IPS-11a (cell line): ENCODE measurements around the gene ASIC5.

Experiments
- H3K4me3 ChIP-seq: one replicate; pipeline ENCODE4 v1.5.1; 2013; ENCODE audit warnings: low read depth, low read length, control low read depth

Gene ASIC5

DNA sequence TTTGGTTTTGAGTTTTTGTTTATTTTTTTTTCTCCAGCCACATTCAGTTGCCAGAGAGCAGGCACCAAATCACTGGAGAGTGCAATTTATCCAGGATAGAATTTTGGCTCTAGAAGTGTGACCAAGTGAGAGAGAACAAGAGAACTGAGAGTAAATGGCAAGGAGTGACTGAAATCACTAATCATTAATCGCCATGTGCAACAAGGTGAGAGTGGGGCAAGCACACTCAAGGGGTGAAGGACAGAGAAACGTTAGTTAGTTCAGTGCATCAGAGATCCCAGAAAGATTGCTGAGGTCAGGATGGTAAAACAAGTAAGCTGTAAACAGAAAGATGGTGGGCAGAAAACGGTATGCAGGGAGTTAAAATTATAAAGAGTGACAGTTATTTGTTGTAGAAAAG is 17.8 kb upstream of the ASIC5 start:
- H3K4me3 ChIP-seq, result no peak overlapping the region

DNA sequence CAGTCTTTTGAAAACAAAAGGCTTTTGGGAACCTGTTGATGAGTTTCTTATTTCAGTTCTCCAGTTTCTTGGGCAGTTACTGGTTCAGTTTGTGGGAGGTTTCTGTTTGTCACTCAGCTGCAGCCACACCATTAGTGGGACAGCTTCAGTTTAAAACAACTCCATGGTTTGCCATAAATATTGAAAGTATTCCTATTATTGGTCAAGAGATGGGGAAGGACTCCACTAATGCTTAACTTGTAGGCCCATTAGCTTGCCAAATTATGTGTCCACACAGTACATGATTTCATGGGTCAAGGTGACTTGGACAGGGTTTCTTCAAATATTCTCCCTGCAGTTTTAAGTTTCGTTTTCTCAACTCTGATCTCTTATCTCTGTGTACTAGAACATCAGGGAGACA is 15.5 kb upstream of the ASIC5 start:
- no peak overlapping the region for H3K4me3 ChIP-seq

DNA sequence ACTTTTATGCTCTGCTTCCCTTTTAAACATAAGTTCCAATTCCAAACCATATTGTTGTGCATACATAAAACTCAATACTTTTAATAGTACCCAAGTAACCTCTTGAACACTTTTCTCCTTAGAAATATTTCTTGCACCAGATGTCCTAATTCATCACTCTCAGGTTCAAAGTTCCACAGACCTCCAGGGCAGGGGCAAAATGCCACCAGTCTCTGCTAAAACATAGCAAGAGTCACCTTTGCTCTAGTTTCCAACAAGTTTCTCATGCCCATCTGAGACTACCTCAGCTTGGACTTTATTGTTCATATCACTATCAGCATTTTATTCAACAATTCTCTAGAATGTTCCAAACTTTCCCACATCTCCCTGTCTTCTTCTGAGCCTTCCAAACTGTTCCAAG is 13.7 kb upstream of the ASIC5 start:
- no peak overlapping the region for H3K4me3 ChIP-seq

DNA sequence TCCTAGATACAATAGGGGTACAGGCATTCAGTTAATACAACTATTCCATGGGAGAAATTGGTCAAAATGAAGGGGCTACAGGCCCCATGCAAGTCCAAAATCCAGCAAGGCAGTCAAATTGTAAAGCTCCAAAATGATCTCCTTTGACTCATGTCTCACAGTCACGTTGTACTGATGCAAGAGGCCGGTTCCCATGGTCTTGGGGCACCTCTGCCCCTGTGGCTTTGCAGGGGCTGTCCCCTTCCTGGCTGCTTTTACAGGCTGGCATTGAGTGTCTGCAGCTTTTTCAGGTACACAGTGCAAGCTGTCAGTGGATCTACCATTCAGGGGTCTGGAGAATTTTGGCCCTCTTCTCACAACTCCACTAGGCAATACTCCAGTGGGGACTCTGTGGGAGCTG is 12.5 kb upstream of the ASIC5 start:
- H3K4me3 ChIP-seq, result no peak overlapping the region

DNA sequence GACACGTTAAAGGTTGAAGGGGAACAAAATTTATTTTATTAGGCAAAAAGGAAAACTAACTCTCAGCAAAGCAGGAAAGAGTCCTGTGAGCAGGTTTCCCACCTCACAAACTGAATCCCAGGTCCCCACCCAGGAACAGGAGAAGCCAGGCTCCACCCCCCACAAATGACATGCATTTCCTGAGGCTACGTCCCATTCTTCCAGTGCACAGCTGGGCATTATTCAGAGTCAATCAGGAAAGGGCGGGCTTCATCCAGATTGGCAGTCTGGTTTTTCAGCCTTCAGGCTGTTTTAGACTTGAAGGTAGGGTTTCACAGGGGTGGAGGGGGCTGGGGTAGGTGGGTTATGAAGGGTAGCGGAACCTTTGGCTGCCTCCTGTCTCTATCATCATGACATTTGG is 11.9 kb upstream of the ASIC5 start:
- no peak overlapping the region for H3K4me3 ChIP-seq

DNA sequence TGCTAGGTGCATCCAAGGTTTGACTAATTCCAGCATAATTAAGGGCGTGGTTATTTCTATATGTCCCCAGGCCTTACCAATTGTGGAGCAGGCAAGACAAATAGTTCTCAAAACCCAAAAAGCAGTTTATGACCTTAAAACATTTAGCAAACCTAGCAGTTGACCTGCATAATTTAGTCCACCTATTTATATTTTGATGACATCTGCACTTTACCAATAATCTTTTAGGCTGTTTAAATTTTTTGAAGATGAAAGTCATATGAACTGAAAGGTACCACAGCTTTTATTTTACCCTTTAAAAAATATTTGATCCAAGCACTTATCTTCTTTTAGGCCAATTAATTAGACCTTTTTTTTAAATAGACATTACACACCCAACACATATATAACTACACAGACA is 9.8 kb upstream of the ASIC5 start:
- no peak overlapping the region for H3K4me3 ChIP-seq

DNA sequence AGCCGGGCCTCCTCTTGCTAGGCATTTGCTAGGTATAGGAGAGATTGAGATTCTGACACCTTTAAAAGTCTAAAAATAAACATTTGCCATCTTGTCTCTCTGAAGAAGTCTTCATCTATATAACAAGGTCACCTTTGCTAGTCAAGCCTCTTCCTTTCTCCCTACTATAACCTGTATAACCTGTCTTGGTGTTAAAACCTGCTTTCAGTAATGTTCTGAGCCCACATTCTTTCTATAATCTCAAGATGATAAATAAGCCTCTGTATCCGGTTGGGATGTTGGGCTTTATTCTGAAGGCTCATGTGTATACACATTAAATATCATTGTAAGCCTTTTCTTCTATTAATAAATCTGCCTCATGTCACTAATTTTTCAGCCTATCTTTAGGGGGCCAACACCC is 10.2 kb downstream of the ASIC5 start:
- no peak overlapping the region for H3K4me3 ChIP-seq

DNA sequence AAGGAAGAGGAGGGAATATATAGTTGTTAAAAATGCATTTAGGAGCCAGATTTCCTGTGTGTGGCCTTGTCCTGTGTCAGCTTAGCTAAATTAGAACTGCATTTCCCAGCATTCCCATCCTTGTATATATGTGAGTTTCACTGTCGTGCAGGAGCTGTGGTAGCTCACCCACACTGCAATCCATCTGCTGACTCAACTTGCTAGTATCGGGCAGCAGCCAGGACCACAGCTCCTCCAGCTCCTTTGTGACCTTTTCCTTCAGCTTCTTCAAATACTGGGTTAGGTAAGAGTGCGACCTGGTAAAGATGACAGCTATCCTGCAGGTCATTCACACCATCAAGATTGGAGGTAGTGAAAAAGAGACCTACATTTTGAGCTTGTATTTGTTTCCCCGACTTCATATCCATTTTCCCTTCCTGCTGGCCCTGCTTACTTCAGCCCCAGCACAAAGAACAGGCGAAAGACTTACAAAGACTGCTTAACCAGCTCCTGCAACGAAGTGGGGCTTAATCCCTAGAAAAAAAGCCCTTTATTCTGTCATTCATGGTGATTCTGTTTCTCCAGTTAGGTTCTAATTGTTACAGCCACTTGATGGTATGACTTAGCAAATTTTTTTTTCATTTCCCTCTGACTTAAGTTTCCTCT is 11.4 kb downstream of the ASIC5 start:
- no peak overlapping the region for H3K4me3 ChIP-seq

DNA sequence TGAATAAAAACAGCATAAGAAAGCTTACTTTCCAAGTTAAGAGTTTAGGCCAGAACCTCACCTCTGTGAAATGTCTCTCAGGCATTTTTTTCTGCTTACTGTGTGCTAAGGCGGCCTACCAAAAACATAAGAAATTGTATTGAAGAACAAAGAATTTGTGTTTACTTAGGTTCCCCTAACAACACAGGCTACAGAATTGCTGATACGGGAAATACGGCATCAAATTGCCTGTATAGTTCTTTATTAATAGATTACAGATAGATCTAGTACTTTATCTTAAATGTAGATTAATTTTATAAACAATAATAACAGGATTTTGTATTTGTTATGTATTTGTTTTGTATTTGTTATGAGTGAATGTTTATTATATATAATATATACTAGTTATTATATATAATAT is 12.9 kb downstream of the ASIC5 start:
- no peak overlapping the region for H3K4me3 ChIP-seq

DNA sequence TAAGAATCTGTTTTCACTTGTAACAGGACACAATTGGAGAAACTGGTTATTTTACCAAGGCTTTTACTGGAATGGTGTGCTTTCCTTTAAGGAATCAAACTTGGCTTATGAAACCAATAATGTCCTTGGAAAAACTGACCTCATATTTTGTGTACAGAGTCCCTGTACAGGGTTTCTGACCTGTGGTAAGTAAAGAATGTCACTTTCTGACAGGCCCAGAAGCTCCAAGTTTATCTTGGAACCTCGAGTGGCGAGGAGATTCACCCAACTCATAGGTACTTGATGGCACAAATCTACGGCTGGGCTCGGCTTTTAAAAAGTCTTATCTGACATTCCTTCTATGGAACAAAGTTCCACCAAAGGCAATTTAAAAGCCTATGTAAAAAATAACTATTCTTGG is 17.0 kb downstream of the ASIC5 start:
- no peak overlapping the region for H3K4me3 ChIP-seq

DNA sequence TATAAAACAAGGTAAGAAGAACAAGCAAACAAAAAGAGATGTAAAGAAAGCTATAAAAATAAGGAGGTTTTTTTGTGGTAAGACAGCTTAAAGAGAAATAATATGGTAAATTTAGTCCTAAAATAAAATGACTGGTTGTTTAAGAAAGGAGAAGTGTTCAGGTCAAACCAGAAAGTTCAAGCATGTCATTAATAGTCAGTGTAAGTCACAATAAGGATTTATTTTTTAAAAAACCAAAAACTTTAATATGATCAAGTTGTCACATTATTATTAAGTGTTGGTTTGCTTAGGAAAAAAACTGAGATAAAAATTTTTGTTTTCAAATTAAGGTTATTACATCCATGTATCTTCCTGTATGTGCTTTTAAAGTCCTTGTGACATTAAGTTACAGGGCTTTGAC is 19.1 kb downstream of the ASIC5 start:
- no peak overlapping the region for H3K4me3 ChIP-seq

DNA sequence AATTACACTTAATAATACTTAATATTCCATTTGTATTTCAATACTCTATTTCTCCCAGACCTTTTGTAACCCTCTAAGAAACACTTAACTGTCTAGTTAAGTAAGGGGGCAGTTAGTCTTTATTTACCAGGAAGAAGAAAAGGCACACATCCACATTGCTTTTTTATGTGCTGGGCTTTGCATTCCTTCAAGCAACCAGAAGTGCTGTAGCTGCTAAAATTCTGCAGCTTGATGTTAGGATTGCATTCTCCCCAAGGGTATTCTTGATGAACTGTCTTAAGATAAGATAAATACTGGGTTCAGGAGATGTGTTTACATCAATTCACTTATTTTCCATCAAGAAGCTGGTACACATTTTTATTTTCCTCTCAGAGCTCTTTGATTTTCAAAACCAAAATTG is 24.0 kb downstream of the ASIC5 start:
- H3K4me3 ChIP-seq, result no peak overlapping the region

DNA sequence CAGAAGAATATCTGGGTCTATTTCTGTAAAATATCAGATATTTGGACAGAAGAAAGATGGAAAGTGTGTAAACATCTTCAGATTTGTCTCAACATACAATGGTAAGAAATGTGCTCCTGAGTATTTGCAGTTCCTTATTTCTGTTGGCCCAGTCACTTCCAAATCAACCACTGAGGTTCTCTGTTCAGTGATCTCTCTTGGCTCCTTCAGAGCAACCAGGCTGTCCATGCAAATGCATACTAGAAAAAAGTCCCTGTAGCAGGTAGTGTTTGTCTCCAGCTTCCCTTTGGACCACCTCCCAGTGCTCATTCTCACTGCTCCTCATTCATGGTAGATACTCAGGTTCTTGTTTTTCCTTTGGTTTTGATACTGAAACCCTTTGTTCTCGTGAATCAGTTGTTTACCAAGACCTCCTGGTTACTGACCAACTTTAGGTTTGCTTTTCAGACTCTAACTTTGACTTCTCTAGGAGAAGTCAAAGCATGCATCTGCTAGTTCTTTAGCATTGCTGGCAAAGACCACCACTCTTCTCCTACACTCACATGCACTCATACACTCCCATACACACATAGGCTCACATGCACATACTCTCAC is 28.8 kb downstream of the ASIC5 start:
- no peak overlapping the region for H3K4me3 ChIP-seq

DNA sequence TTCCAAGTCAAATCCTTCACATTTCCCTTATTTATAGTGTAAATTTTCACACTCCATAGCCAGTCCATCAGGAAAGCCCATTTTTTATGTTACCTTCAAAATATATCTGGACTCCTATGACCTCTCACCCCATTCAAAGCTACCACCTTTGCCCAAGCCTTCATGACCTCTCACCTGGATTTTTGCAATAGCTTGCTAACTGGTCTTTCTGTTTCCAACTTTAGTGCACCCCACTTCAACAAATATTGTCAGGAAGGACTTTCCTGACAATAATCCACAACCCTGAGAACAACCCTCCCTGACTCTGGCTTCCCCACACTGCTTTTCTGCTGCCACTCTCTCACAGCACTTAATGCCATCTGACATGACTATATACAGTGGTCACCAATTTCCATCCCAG is 33.4 kb downstream of the ASIC5 start:
- no peak overlapping the region for H3K4me3 ChIP-seq

DNA sequence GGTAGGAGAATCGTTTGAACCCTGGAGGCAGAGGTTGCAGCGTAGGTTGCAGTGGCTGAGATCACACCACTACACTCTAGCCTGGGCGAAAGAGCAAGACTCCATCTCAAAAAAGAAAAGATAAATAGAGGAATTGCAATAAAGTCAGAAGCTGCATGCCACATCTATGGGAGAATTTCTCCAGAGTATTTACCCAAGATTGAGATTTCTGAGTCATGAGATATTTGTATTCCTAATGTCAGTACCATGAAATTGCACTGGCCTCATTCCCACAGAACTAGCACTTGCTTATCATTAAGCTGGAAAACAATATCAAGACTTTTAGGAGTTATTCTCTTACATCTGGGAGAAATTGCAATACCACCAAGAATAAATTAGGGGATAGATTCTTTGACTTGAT is 37.4 kb downstream of the ASIC5 start:
- H3K4me3 ChIP-seq, result no peak overlapping the region

DNA sequence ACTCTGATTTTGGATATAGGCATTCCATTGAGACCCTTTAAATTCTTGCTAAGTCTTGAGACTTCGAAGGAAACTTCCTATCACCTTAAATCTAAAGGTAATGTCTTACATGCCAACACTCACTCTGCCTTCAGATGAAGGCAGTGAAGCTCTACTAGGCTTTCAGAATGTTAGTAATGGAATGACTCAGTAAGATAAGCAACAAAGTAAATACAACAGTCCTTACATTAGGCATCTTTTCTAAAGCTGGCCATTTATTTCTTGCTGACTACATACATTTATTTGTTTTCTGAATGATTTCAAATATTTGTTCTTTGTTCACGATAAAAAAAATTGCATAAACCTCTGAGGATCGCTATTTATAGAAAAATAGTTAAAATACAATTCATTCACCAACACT is 43.5 kb downstream of the ASIC5 start:
- no peak overlapping the region for H3K4me3 ChIP-seq

DNA sequence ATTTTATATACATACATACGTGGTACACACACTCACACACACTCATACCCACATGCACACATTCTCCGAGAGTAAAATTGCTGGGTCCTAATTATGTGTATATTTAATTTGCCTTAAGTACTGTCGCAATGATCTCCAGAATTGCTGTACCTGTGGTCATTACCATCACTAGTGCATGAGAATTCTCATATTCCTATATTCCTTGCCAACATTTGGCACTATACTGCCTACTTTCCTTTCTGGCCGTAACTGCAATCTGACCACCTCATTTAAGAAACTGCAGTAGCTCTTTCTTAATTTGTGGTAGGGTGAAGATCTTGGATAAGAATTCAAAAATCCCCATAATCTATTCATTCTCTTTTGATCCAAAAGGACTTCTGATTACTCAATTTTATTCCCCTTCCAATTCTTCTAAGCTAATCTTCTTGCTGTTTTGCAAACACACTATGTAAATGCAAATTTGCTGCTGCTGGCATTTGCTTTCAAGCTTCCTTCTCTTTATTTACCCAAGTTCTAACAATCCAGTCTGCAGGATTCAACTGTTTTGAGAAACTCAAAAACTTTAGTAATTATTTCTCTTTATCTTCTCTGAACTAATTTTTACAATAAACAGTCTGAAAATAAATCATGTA is 45.1 kb downstream of the ASIC5 start:
- H3K4me3 ChIP-seq, result no peak overlapping the region

DNA sequence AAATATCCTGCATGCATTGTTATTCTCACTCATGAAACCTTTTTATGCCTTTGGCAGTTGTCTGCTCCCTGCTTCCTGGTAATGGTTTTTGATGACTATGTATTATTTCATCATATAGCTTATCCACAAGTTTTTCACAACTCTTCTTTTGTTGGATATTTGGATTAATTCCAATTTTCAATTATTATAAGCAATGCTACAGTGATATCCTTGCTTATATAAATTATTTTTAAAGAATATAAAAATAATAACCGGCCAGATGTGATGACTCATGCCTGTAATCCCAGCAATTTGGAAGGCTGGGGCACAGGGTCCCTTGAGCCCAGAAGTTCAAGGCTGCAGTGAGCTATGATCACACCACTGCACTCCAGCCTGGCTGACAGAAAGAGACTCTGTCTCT is 47.0 kb downstream of the ASIC5 start:
- H3K4me3 ChIP-seq, result no peak overlapping the region

DNA sequence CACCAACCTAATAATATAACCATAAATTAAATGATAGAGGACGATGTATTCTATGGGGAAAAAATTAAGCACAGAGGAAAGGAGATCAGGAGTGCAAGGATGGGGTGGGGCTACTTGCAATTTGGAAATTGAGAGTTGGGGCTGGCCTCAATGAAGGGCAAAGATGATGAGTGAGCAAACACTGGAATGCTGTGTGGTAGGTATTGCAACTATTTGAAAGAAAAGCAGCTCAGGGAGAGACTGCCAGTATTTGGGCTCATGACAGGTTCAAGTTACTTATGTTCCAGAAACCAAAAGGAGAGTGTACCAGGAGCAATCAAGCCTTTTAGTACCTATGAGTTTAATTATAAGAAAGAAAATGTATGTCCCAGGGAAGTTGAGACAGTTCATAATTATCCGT is 47.4 kb downstream of the ASIC5 start:
- H3K4me3 ChIP-seq, result no peak overlapping the region

DNA sequence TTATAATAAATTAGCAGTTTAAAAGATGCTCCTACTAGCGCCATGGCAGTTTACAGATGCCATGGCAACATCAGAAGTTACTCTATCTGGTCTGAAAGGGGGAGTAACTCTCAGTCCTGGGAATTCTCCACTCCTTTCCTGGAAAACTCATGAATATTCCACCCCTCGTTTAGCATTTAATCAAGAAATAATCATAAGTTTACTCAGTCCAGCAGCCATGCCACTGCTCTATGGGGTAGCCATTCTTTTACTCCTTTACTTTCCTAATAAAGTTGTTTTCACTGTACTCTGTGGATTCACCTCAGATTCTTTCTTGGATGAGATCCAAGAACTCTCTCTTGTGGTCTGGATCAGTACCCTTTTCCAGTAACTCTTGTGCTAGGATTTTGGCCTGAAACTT is 55.0 kb downstream of the ASIC5 start:
- no peak overlapping the region for H3K4me3 ChIP-seq

DNA sequence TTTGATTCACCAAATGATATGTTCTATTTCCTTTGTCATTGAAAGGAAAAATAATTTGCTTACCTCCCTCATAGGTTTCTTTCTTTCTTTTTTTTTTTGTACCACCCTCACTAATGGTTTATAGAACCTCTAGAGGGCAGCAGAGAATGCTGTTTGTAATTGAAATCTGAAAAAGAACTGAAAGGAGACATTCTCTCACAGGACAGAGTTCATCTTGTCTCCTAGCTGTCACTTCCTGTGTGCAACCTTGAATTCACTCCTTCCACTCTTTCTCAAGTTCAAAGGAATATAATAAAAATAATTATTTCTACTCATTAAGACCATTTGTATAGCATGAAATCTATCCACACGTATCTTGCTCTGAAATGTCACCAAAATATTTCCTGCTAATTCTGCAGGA is 56.2 kb downstream of the ASIC5 start:
- H3K4me3 ChIP-seq, result no peak overlapping the region

DNA sequence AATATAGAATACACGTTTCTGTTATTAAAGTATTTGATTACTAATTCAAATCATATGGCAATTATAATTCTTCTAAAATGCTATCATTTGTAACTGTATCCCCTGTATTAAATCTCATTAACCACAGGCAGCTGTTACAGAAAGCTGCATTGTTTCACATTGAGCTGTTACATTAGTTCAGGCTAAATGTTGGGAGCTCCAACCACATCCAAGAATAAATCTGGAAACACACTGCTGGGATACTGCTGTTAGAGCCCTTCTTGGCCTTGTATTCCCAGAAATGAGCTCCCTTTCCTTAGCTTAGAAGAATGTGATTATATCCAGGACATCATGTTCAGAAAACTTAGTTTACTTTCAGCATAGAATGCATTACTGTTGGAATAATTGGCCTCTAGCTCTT is 59.1 kb downstream of the ASIC5 start:
- no peak overlapping the region for H3K4me3 ChIP-seq

DNA sequence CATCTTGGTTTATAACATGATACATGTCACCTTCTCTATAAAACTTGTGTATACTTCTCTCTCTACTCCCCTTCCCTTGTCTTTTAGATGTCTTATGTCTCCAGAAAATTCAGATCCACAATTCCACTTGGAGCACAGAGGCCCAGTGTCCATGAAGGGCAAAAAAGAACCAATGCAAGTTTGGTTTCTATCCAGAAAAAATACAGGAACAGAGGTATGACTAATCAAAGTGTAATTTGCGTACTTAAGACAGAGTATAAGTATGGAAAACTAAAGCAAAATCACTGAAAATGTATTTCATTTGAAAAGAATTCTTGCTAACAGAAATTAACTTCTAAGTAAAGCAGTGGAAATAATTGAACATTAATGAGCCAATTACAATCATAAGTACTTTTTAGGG is 61.1 kb downstream of the ASIC5 start:
- H3K4me3 ChIP-seq, result no peak overlapping the region
